Gastroesophageal sphincter (tissue), 4 donors: Measurements from ENCODE around the gene BTBD2. TPM values are rescaled to one million over a fixed set of nuclear protein-coding genes. Genes with fewer than 3 reads are reported as not detected.

Experiments used
- ATAC-seq: fragments of 150-250 bp; one replicate; pipeline ENCODE4 v1.9.1; 2016; ENCODE audit warnings: mild to moderate bottlenecking, moderate library complexity
- H3K27ac ChIP-seq, 4 donors: fragments of 200-600 bp; sonication (generic) in 3 of 4; 1 replicate in 3 of 4; 2 replicates in 1 of 4; pipeline ENCODE4 v1.5.1; 2016 to 2019
- H3K27me3 ChIP-seq: fragments of 200-600 bp; sonication (generic); one replicate; pipeline ENCODE4 v1.5.1; 2019
- H3K36me3 ChIP-seq, 2 donors: fragments of 200-600 bp; sonication (generic); one replicate each; pipeline ENCODE4 v1.5.1; 2019; ENCODE audit warnings: control low read depth in 1 of 2
- H3K4me1 ChIP-seq, 3 donors: fragments of 200-600 bp; sonication (generic); 1 replicate in 2 of 3; 2 replicates in 1 of 3; pipeline ENCODE4 v1.5.1; 2016 to 2019; ENCODE audit warnings: control low read depth in 2 of 3
- H3K4me3 ChIP-seq, 2 donors: fragments of 200-600 bp; sonication (generic); one replicate each; pipeline ENCODE4 v1.5.1; 2019; ENCODE audit warnings: mild to moderate bottlenecking in 1 of 2, moderate library complexity in 1 of 2
- H3K9me3 ChIP-seq, 3 donors: fragments of 200-600 bp; sonication (generic); one replicate each; pipeline ENCODE4 v1.5.1; 2017 to 2019; ENCODE audit warnings: control low read depth in 2 of 3
- EP300 ChIP-seq: sonication (generic); formaldehyde crosslinking; IDR thresholded peaks from one replicate; pipeline ENCODE4 v1.6.1; 2017; ENCODE audit warnings: antibody characterized with exemption, mild to moderate bottlenecking
- POLR2A ChIP-seq, 2 donors: fragments of 450-650 bp; IDR thresholded peaks; one replicate each; pipeline ENCODE4 v1.6.1; 2017; ENCODE audit warnings: antibody characterized with exemption in 2 of 2, mild to moderate bottlenecking in 2 of 2, moderate library complexity in 1 of 2
- POLR2AphosphoS5 ChIP-seq: sonication (generic); formaldehyde crosslinking; IDR thresholded peaks from one replicate; pipeline ENCODE4 v1.6.1; 2017; ENCODE audit warnings: antibody characterized with exemption
- WGBS, 2 donors: methylation state at CpG; one replicate each; pipeline ENCODE4 v1.1.5; 2018; ENCODE audit warnings: low coverage in 1 of 2; 5-methylcytosine and 5-hydroxymethylcytosine counted together
- total RNA-seq, 4 donors: library from RNA; depleted of rRNA; stranded (reverse); fragments of >200 nt; gene quantifications; one replicate each; pipeline ENCODE4 v1.1.0, GENCODE V29; 2016
- TF ChIP-seq, protein P1 (sequence below), 4 experiments: fragments of 200-600 bp in 2 of 4; fragments of 450-650 bp in 2 of 4; sonication (generic) in 1 of 4; IDR thresholded peaks; one replicate each; pipeline ENCODE4 v1.5.1; 2017 to 2019; ENCODE audit warnings: antibody characterized with exemption in 4 of 4, mild to moderate bottlenecking in 2 of 4, moderate library complexity in 2 of 4

BTBD2 gene
- total RNA-seq, 4 donors from 2014 or later, result 44.0 to 125 (median 59.9) TPM

DNA sequence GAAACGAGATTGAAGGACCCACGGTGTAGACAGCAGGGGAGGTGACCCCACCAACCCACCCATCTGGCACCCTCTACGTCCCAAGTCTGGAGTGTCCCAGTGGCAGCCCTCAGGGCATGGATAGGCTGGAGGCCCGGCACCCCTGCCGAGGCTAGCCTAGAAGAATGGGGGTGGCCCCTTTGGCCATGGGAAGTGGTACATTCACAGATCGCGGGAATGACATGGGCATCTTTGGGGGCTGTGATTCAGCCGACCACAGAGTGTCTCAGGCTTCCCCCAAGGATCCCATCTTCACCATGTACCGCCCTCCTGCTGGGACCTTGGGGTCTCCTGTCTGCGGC is 46.8 kb upstream of the BTBD2 start:
- peaks cover 0 to 76% (median 40%) of the 10 kb centered on the region in 3 donors for H3K4me1 ChIP-seq
- H3K27me3 ChIP-seq, result no peaks in the 10 kb centered on the region
- ATAC-seq, result no peak
- peak overlapping the region in 3 of 4 donors; percentile 99 to 100 (median 99) for H3K27ac ChIP-seq
- WGBS, 2 donors, result 77% methylated on average over 7 of the region's 10 CpGs; no CpG with 5 or more reads in 1 of the 2 donors
- TF ChIP-seq, protein P1, sequence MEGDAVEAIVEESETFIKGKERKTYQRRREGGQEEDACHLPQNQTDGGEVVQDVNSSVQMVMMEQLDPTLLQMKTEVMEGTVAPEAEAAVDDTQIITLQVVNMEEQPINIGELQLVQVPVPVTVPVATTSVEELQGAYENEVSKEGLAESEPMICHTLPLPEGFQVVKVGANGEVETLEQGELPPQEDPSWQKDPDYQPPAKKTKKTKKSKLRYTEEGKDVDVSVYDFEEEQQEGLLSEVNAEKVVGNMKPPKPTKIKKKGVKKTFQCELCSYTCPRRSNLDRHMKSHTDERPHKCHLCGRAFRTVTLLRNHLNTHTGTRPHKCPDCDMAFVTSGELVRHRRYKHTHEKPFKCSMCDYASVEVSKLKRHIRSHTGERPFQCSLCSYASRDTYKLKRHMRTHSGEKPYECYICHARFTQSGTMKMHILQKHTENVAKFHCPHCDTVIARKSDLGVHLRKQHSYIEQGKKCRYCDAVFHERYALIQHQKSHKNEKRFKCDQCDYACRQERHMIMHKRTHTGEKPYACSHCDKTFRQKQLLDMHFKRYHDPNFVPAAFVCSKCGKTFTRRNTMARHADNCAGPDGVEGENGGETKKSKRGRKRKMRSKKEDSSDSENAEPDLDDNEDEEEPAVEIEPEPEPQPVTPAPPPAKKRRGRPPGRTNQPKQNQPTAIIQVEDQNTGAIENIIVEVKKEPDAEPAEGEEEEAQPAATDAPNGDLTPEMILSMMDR (IDR thresholded peaks at IDR 0.05), result no peak
- TF ChIP-seq POLR2AphosphoS5 (no peak), POLR2A (IDR thresholded peaks at IDR 0.05) (no peak)
- no peaks in the 10 kb centered on the region for H3K9me3 ChIP-seq
- H3K36me3 ChIP-seq, result no peaks in the 10 kb centered on the region
- H3K4me3 ChIP-seq, result peak overlapping the region in 1 of 2 donors; percentile 83

DNA sequence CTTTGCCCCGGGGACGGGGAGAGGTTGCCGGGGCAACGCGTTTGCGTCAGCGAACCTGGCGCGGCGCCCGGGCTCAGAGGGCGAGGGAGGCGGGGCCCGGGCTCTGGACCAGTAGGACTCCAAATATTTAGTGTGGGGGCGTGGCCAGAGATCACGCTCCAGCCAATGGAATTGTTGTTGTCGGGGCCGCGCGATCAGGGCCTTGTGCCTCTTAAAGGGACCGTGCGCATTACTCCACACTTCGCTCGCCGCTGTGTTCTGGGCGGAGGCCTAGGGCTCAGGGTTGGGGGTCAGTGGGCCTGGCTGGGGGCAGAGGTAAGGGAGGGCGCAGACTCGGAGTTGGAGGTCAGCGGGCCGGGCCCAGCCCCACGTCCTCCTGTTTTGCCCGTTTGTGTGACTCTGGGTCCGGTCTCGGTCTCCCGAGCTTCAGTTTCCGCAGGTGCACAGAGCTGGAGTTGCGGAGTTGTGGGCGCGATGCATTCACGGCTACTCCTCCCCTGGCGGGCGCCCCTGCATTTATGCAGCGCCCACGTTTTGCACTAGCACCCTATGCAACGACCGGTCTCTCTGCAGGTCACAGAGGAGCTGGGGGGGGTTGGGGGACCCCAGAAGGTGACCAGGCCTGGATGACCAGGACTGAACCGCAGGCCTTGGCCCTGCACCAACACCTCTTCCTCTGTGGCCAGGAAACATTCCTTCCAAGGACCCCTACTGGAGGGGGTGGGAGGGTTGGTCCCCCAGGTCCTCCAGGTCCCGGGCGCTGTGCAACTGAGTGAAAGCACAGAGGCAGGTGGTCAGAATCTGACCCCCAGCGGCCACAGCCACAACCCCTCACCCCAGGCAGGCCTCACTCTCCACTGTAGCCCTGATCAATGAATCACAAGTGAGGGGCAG is 46.2 kb upstream of the BTBD2 start:
- Histone ChIP-seq H3K4me3 (peak overlapping the region; percentile 49 to 83), H3K9me3 (no peaks in the 10 kb centered on the region), H3K4me1 (peaks cover 0 to 83% (median 43%) of the 10 kb centered on the region in 3 donors), H3K27me3 (no peaks in the 10 kb centered on the region), H3K27ac (peak overlapping the region; percentile 94 to 100 (median 99)), H3K36me3 (no peaks in the 10 kb centered on the region)
- no peak for TF ChIP-seq EP300
- TF ChIP-seq, protein P1 (IDR thresholded peaks at IDR 0.05), result peak in 2 of 4 experiments; percentile 5 to 21
- TF ChIP-seq POLR2AphosphoS5, result peak; percentile 20
- no peak for TF ChIP-seq POLR2A (IDR thresholded peaks at IDR 0.05)
- peak; percentile 91 for ATAC-seq
- no CpG with 5 or more reads among the region's 50 CpGs for WGBS, 2 donors

DNA sequence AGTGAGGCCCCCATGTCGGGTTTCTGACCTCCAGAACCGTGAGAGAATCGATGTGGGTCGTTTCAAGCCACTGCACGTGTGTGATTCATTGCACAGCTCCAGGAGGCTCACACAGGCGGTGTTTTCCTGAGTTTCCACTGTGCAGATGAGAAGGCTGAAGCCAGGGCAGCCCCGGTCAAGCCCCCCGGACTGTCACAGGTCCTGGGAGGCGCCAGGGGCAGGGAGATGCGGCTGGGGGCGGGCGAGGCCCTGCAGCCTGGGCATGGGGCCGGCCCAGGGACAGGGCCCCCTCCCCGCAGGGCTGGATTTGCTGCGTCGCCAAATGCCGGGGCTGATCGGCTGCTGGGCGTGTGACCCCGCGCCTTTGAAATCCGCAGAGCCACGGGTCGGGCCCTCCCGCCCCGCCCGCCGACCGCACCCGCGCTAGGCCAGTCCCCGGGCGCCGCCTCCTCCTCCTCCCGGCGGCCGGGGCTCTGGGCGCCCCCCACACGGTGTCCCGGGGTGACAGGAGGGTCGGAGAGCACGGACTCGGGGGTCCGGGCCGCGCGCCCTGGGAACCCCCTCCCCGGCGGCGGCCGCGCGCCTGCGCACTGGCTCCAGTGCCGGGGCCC is 45.5 kb upstream of the BTBD2 start:
- TF ChIP-seq, protein P1 (IDR thresholded peaks at IDR 0.05), result peak in 2 of 4 experiments; percentile 6 to 13
- TF ChIP-seq POLR2AphosphoS5, result peak; percentile 67
- peak; percentile 89 to 95 for TF ChIP-seq POLR2A (IDR thresholded peaks at IDR 0.05)
- TF ChIP-seq EP300, result no peak
- no peaks in the 10 kb centered on the region for H3K27me3 ChIP-seq
- peak; percentile 66 for ATAC-seq

DNA sequence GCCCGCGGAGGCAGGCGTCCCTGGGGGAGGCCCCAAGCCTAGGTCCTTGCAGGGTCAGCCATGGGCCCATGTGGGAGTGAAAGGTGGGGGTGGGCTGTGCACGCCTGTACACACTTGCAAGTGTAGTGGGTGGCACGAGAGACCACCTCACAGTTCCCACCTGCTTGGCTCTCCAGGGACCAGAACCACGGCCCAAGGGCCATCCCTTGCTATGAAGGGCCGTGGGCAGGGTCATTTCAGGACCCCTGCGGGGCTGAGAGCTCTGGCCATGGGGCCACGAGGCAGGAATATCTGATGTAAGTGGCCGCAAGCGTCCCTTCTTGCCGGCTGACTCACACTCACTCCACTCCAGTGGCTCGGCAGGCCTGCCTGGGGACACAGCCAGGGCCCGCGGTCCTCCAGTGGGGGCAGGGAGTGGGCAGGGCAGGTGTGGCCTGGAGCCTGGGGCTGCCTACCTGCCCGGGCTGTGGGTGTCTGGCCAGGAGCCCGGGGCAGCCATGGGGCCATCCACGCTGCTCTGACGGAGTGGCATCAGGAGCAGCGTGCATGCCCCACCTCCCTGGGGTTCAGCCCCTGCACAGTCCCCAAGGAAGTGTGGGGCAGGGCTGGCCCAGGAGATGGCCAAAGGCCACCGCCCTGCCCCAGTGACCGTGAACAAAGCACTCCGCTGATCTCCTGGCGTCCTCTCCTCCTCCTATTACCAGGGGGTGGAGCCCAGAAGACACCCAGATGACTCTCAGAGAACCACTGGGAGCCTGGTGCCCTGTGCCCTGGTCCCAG is 44.1 kb upstream of the BTBD2 start:
- H3K4me3 ChIP-seq, result peak overlapping the region in 1 of 2 donors; percentile 83
- TF ChIP-seq, protein P1 (IDR thresholded peaks at IDR 0.05), result no peak
- TF ChIP-seq POLR2AphosphoS5, result peak; percentile 52
- TF ChIP-seq EP300, result no peak
- TF ChIP-seq POLR2A (IDR thresholded peaks at IDR 0.05), result peak in 1 of 2 donors; percentile 24
- no peaks in the 10 kb centered on the region for H3K27me3 ChIP-seq
- H3K36me3 ChIP-seq, result no peaks in the 10 kb centered on the region
- peak overlapping the region; percentile 94 to 100 (median 99) for H3K27ac ChIP-seq
- no peaks in the 10 kb centered on the region for H3K9me3 ChIP-seq
- ATAC-seq, result peak; percentile 14
- H3K4me1 ChIP-seq, result peaks cover 0 to 94% (median 62%) of the 10 kb centered on the region in 3 donors
- 20% methylated on average over 1 of the region's 24 CpGs; no CpG with 5 or more reads in 1 of the 2 donors for WGBS, 2 donors

More for the DNA sequence above, 45.5 kb upstream of the BTBD2 start:
- no CpG with 5 or more reads among the region's 55 CpGs for WGBS, 2 donors
- no peaks in the 10 kb centered on the region for H3K36me3 ChIP-seq
- peak overlapping the region; percentile 94 to 100 (median 99) for H3K27ac ChIP-seq
- H3K4me1 ChIP-seq, result peaks cover 0 to 90% (median 51%) of the 10 kb centered on the region in 3 donors
- H3K4me3 ChIP-seq, result peak overlapping the region; percentile 49 to 83
- H3K9me3 ChIP-seq, result no peaks in the 10 kb centered on the region
